GM23248 (cell line): Measurements from ENCODE around the gene ACVR1B. TPM values are rescaled to one million over a fixed set of nuclear protein-coding genes. Genes with fewer than 3 reads are reported as not detected.

ENCODE experiments used
- DNase-seq: peaks from one replicate; pipeline ENCODE4 v3.0.0-alpha.2; 2015
- H2AFZ ChIP-seq: fragments of 200-600 bp; sonication (generic); 2 replicates; pipeline ENCODE4 v1.6.1; 2016; ENCODE audit warnings: antibody characterized with exemption
- H3F3A ChIP-seq: fragments of 200-600 bp; sonication (generic); 2 replicates; pipeline ENCODE4 v1.6.1; 2016; ENCODE audit warnings: mild to moderate bottlenecking, antibody characterized with exemption, mixed run types; ENCODE audit not compliant: insufficient read depth
- H3K27ac ChIP-seq: fragments of 200-600 bp; sonication (generic); 2 replicates; pipeline ENCODE4 v1.5.1; 2016; ENCODE audit warnings: mild to moderate bottlenecking
- H3K27me3 ChIP-seq: fragments of 200-600 bp; sonication (generic); replicated peaks from 2 replicates; pipeline ENCODE4 v1.6.1; 2016; ENCODE audit warnings: mild to moderate bottlenecking; ENCODE audit not compliant: insufficient read depth
- H3K36me3 ChIP-seq: fragments of 200-600 bp; sonication (generic); 2 replicates; pipeline ENCODE4 v1.6.1; 2016; ENCODE audit warnings: low read depth, mild to moderate bottlenecking
- H3K4me1 ChIP-seq: fragments of 200-600 bp; sonication (generic); 2 replicates; pipeline ENCODE4 v1.6.1; 2016; ENCODE audit warnings: mild to moderate bottlenecking; ENCODE audit not compliant: insufficient read depth
- H3K4me2 ChIP-seq: fragments of 200-600 bp; sonication (generic); one replicate; pipeline ENCODE4 v1.6.1; 2016; ENCODE audit warnings: mild to moderate bottlenecking; ENCODE audit not compliant: unreplicated experiment
- H3K4me3 ChIP-seq: fragments of 200-600 bp; sonication (generic); 2 replicates; pipeline ENCODE4 v1.5.1; 2016; ENCODE audit warnings: mild to moderate bottlenecking
- H3K79me2 ChIP-seq: fragments of 200-600 bp; sonication (generic); 2 replicates; pipeline ENCODE4 v1.6.1; 2016; ENCODE audit warnings: mild to moderate bottlenecking; ENCODE audit not compliant: insufficient read depth
- H3K9ac ChIP-seq: fragments of 200-600 bp; sonication (generic); 2 replicates; pipeline ENCODE4 v1.6.1; 2016; ENCODE audit warnings: mild to moderate bottlenecking
- H3K9me2 ChIP-seq: fragments of 200-600 bp; sonication (generic); 2 replicates; pipeline ENCODE4 v1.6.1; 2016; ENCODE audit warnings: mixed run types, mild to moderate bottlenecking, moderate library complexity; ENCODE audit not compliant: insufficient read depth
- H3K9me3 ChIP-seq: fragments of 200-600 bp; sonication (generic); one replicate; pipeline ENCODE4 v1.6.1; 2017; ENCODE audit warnings: low read depth
- H4K20me1 ChIP-seq: fragments of 200-600 bp; sonication (generic); 2 replicates; pipeline ENCODE4 v1.6.0; 2016; ENCODE audit not compliant: insufficient read depth
- EZH2 ChIP-seq: fragments of 200-600 bp; sonication (generic); IDR thresholded peaks from 2 replicates; pipeline ENCODE4 v1.6.1; 2018; ENCODE audit warnings: antibody characterized with exemption, mild to moderate bottlenecking; ENCODE audit not compliant: insufficient read depth, poor library complexity, severe bottlenecking
- EZH2phosphoT487 ChIP-seq: fragments of 200-600 bp; sonication (generic); IDR thresholded peaks from 2 replicates; pipeline ENCODE4 v1.6.1; 2018; ENCODE audit warnings: antibody characterized with exemption, moderate library complexity, mild to moderate bottlenecking, low read depth; ENCODE audit not compliant: insufficient read depth
- WGBS, 2 experiments: methylation state at CpG; one replicate each; pipeline ENCODE4 v1.1.6; 2015 to 2017; ENCODE audit warnings: low lambda C conversion rate in 2 of 2, low coverage in 1 of 2; ENCODE audit errors: missing lambda C conversion rate in 2 of 2; 5-methylcytosine and 5-hydroxymethylcytosine counted together
- in situ Hi-C: fragments of 300-500 bp; cut with MboI; formaldehyde crosslinking; loops from 2 replicates; pipeline ENCODE4 v1.15.0; 2020
- polyA plus RNA-seq: library from polyadenylated mRNA; unstranded; fragments of >200 nt; fragmentation: Nextera tagmentation; extraction: Ambion mirVana; gene quantifications from 2 replicates; pipeline ENCODE4 v1.2.1, GENCODE V29; 2016
- total RNA-seq: library from RNA; depleted of rRNA; stranded (reverse); fragments of >200 nt; shearing (Covaris generic); gene quantifications from 2 replicates; pipeline ENCODE4 v1.2.3, GENCODE V29; 2014; rRNA removed

ACVR1B gene
- total RNA-seq (16.4 and 17.0 TPM in 2 replicates), polyA plus RNA-seq (2.8 and 3.1 TPM in 2 replicates)

GRCh38 chr12:51951199-51951842, at the start of gene ACVR1B:
ACVR1B (plus strand) TSS chr12:51951699; CDS start chr12:51951744, 45 bp downstream.
- Histone ChIP-seq H3K4me1 (peaks cover 52% of the 10 kb centered on the region), H3K4me3 (peak within 1 kb of the TSS; percentile 98), H3K9ac (peak within 1 kb of the TSS; percentile 97), H3F3A (peaks cover 53% of the 10 kb centered on the region), H4K20me1 (0 out of 2 replicates have a peak, but pooled peaks cover 3% of the 10 kb centered on the region), H3K36me3 (no peaks in the 10 kb centered on the region), H3K9me2 (no peaks in the 10 kb centered on the region), H3K27me3 (no peaks in the 10 kb centered on the region), H3K4me2 (peak within 1 kb of the TSS; percentile 100), H3K79me2 (peaks cover 49% of the 10 kb centered on the region), H3K27ac (peak within 1 kb of the TSS; percentile 49), H2AFZ (peak within 1 kb of the TSS; percentile 99), H3K9me3 (no peaks in the 10 kb centered on the region)
- TF ChIP-seq EZH2 (no peak), EZH2phosphoT487 (no peak)
- 0 to 1% methylated on average over 44 to 57 of the region's 86 CpGs for WGBS, 2 experiments
- in situ Hi-C loops, result no loop called here
- DNase-seq, result peak; percentile 97

GRCh38 chr12:51901881-51902280, 49.6 kb upstream of the ACVR1B start:
- Histone ChIP-seq H3K27ac (no peak overlapping the region), H3K79me2 (no peaks in the 10 kb centered on the region), H2AFZ (no peak overlapping the region), H3K9me2 (no peaks in the 10 kb centered on the region), H4K20me1 (no peaks in the 10 kb centered on the region), H3K9me3 (no peaks in the 10 kb centered on the region), H3K4me1 (peaks cover 44% of the 10 kb centered on the region), H3K4me3 (no peak overlapping the region), H3K36me3 (no peaks in the 10 kb centered on the region), H3K27me3 (no peaks in the 10 kb centered on the region), H3K9ac (no peak overlapping the region), H3F3A (peaks cover 26% of the 10 kb centered on the region), H3K4me2 (no peak overlapping the region)
- in situ Hi-C loops, result no loop called here
- no peak for DNase-seq
- TF ChIP-seq EZH2 (no peak), EZH2phosphoT487 (no peak)
- 94% methylated on average over 11 of the region's 11 CpGs for WGBS, 2 experiments

- H4K20me1 ChIP-seq, result no peaks in the 10 kb centered on the region
- in situ Hi-C loops, result no loop called here
- H3K9me2 ChIP-seq, result no peaks in the 10 kb centered on the region
- H3K27me3 ChIP-seq, result no peaks in the 10 kb centered on the region
- peak overlapping the region; percentile 84 for H3K4me2 ChIP-seq
- H3K9me3 ChIP-seq, result no peaks in the 10 kb centered on the region
- DNase-seq, result peak; percentile 91
- H3K79me2 ChIP-seq, result peaks cover 25% of the 10 kb centered on the region
- peak overlapping the region; percentile 58 for H3K4me3 ChIP-seq
- peaks cover 32% of the 10 kb centered on the region for H3F3A ChIP-seq
- H3K27ac ChIP-seq, result peak overlapping the region; percentile 97
- H3K4me1 ChIP-seq, result peaks cover 43% of the 10 kb centered on the region
- TF ChIP-seq EZH2 (no peak), EZH2phosphoT487 (no peak)
- peak overlapping the region; percentile 70 for H2AFZ ChIP-seq
- H3K9ac ChIP-seq, result peak overlapping the region; percentile 83
- H3K36me3 ChIP-seq, result no peaks in the 10 kb centered on the region
Measured at GRCh38 chr12:51904951-51905470, 46.5 kb upstream of the ACVR1B start.

- WGBS, 2 experiments, result 2 to 3% methylated on average over 18 of the region's 18 CpGs
- peak overlapping the region; percentile 97 for H3K27ac ChIP-seq
- H4K20me1 ChIP-seq, result no peaks in the 10 kb centered on the region
- peak overlapping the region; percentile 82 for H3K4me3 ChIP-seq
- no peaks in the 10 kb centered on the region for H3K27me3 ChIP-seq
- DNase-seq, result peak; percentile 91
- no peaks in the 10 kb centered on the region for H3K9me2 ChIP-seq
- TF ChIP-seq EZH2 (no peak), EZH2phosphoT487 (no peak)
- no peaks in the 10 kb centered on the region for H3K36me3 ChIP-seq
- peak overlapping the region; percentile 84 for H3K4me2 ChIP-seq
- no peaks in the 10 kb centered on the region for H3K9me3 ChIP-seq
- H2AFZ ChIP-seq, result peak overlapping the region; percentile 84
- in situ Hi-C loops, result no loop called here
- H3K4me1 ChIP-seq, result peaks cover 50% of the 10 kb centered on the region
- H3K9ac ChIP-seq, result peak overlapping the region; percentile 83
- peaks cover 32% of the 10 kb centered on the region for H3F3A ChIP-seq
- peaks cover 30% of the 10 kb centered on the region for H3K79me2 ChIP-seq
Measured at GRCh38 chr12:51905471-51906429, 45.7 kb upstream of the ACVR1B start.
